Endodermal cell (in vitro differentiated cells): ENCODE data around the gene NOS3. TPM values are rescaled to one million over a fixed set of nuclear protein-coding genes. Genes with fewer than 3 reads are reported as not detected.

Experiments used
- DNase-seq: peaks from one replicate; pipeline ENCODE4 v3.0.0-alpha.2; 2017
- H3K27ac ChIP-seq: 2 replicates; pipeline ENCODE4 v1.5.1; 2013; ENCODE audit warnings: mild to moderate bottlenecking, low read depth, low read length, moderate library complexity
- H3K27me3 ChIP-seq: 2 replicates; pipeline ENCODE4 v1.6.1; 2013; ENCODE audit warnings: mild to moderate bottlenecking, low read length, moderate library complexity; ENCODE audit not compliant: insufficient read depth, control insufficient read depth, poor library complexity, severe bottlenecking
- H3K36me3 ChIP-seq: 2 replicates; pipeline ENCODE4 v1.7.0; 2013; ENCODE audit warnings: mild to moderate bottlenecking, low read length, moderate library complexity; ENCODE audit not compliant: control insufficient read depth, insufficient read depth
- H3K4me1 ChIP-seq: one replicate; pipeline ENCODE4 v1.7.0; 2013; ENCODE audit warnings: low read length; ENCODE audit not compliant: control insufficient read depth, insufficient read depth
- H3K4me3 ChIP-seq: 2 replicates; pipeline ENCODE4 v1.5.1; 2013; ENCODE audit warnings: mild to moderate bottlenecking, low read length, moderate library complexity
- H3K9ac ChIP-seq: 2 replicates; pipeline ENCODE4 v1.6.1; 2013; ENCODE audit warnings: mild to moderate bottlenecking, low read length, moderate library complexity; ENCODE audit not compliant: poor library complexity, severe bottlenecking; ENCODE audit errors: extremely low read depth
- H3K9me3 ChIP-seq: 2 replicates; pipeline ENCODE4 v1.6.1; 2013; ENCODE audit warnings: mild to moderate bottlenecking, low read length, moderate library complexity; ENCODE audit not compliant: control insufficient read depth
- H3K27ac Mint-ChIP-seq: 2 replicates; pipeline ENCODE4 v1.8.0; 2020; ENCODE audit warnings: mixed read lengths
- H3K27me3 Mint-ChIP-seq: 2 replicates; pipeline ENCODE4 v1.8.0; 2021; ENCODE audit warnings: mild to moderate bottlenecking, mixed read lengths; ENCODE audit not compliant: insufficient read depth
- H3K36me3 Mint-ChIP-seq: 2 replicates; pipeline ENCODE4 v1.8.0; 2020; ENCODE audit warnings: low read depth, mixed read lengths
- H3K4me1 Mint-ChIP-seq: 2 replicates; pipeline ENCODE4 v1.8.0; 2020; ENCODE audit warnings: mixed read lengths
- H3K4me3 Mint-ChIP-seq: 2 replicates; pipeline ENCODE4 v1.8.0; 2020; ENCODE audit warnings: mild to moderate bottlenecking, moderate library complexity, mixed read lengths
- H3K9me3 Mint-ChIP-seq: 2 replicates; pipeline ENCODE4 v1.8.0; 2020; ENCODE audit warnings: mild to moderate bottlenecking, mixed read lengths
- WGBS, 2 experiments: methylation state at CpG; one replicate each; pipeline versions ENCODE4 v1.1.5 to v1.1.7; 2013; ENCODE audit warnings: missing lambda C conversion rate in 2 of 2, mixed read lengths in 1 of 2; ENCODE audit not compliant: insufficient coverage in 1 of 2, insufficient read length in 1 of 2; 5-methylcytosine and 5-hydroxymethylcytosine counted together
- total RNA-seq, 2 donors: library from RNA; stranded (reverse); fragmentation: NEBNext Ultra II Directional in 1 of 2; extraction: Animal tissue kit (Norgen Biotek cat#: 25700) in 1 of 2; gene quantifications; 2 replicates in 1 of 2; 3 replicates in 1 of 2; pipeline ENCODE4 v1.2.1, GENCODE V29; 2021
- TF ChIP-seq, protein P1 (sequence below): fragments of 200-600 bp; sonication (generic); conservative IDR thresholded peaks from 2 replicates; pipeline ENCODE4 v1.5.0; 2021; ENCODE audit warnings: antibody characterized with exemption, mild to moderate bottlenecking

Gene NOS3
- total RNA-seq, 2 donors from 2014 or later = 2.3 to 9.1 TPM

DNA sequence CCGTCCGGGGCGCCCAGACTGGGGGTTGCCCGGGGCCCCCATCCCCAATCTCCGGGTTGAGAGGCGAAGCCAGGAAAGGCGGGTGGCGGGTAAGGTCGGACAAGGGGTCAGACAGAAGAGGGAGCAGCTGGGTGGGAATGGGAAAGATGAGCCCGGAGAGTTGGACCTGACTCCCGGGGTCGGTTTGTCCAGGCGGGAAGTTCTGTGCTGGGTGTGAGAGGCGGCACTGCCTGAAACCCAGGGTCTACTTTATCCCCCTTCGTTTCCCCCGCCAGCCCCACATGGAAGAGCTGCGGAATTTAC is 69.2 kb downstream of the NOS3 start:
- peak overlapping the region; percentile 79 for H3K27ac Mint-ChIP-seq
- WGBS, 2 experiments = 0% methylated on average over 6 to 17 of the region's 17 CpGs
- Histone ChIP-seq H3K4me1 (peaks cover 18% of the 10 kb centered on the region), H3K4me3 (peak overlapping the region; percentile 94), H3K27ac (no peak overlapping the region), H3K27me3 (peaks cover 12% of the 10 kb centered on the region), H3K9me3 (no peaks in the 10 kb centered on the region), H3K9ac (peak overlapping the region; percentile 67), H3K36me3 (peaks cover 7% of the 10 kb centered on the region)
- DNase-seq = peak; percentile 86
- H3K27me3 Mint-ChIP-seq = peaks cover 14% of the 10 kb centered on the region
- H3K4me3 Mint-ChIP-seq = peak overlapping the region; percentile 84
- H3K36me3 Mint-ChIP-seq = peaks cover 8% of the 10 kb centered on the region
- TF ChIP-seq, protein P1, sequence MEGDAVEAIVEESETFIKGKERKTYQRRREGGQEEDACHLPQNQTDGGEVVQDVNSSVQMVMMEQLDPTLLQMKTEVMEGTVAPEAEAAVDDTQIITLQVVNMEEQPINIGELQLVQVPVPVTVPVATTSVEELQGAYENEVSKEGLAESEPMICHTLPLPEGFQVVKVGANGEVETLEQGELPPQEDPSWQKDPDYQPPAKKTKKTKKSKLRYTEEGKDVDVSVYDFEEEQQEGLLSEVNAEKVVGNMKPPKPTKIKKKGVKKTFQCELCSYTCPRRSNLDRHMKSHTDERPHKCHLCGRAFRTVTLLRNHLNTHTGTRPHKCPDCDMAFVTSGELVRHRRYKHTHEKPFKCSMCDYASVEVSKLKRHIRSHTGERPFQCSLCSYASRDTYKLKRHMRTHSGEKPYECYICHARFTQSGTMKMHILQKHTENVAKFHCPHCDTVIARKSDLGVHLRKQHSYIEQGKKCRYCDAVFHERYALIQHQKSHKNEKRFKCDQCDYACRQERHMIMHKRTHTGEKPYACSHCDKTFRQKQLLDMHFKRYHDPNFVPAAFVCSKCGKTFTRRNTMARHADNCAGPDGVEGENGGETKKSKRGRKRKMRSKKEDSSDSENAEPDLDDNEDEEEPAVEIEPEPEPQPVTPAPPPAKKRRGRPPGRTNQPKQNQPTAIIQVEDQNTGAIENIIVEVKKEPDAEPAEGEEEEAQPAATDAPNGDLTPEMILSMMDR = peak; percentile 39
- H3K4me1 Mint-ChIP-seq = peaks cover 40% of the 10 kb centered on the region
- H3K9me3 Mint-ChIP-seq = no peaks in the 10 kb centered on the region

DNA sequence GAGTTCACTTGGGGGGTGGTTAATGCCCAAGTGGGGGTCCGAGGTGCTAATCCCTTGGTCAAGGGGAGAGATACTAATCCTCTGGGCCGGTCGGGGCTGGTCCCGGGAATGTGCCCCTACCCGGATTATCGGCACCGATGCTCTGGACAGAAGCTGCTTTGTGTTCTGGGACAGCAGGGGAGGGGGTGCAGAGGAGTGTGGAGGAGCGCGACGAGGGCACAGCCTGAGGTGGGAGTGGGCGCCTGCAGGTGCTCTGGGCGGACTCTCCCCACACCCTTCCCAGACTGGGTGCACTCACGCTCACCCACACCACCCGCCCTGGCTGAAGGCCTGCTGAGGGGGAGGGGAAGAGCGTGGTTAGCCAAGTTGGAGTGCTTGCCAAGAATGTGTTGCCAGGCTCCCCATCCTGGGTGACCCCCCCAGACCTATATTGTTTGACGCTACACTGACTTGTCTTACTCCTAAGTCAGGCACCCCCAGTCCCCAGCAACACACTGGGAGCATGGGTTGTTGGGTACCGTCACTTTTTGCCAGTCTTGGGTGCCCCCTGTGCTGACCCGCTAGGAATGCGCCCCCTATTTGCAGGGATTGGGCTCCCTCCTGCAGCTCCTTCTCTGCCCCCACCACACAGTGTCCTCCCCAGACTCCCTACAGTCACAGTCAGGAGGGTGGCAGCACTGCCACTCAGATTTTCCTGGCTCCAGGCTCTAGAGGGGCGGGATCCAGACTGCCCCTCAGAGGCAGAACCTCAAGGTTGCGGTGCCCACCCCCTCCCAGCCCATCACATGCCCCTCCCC is 69.8 kb downstream of the NOS3 start:
- Mint-ChIP-seq H3K4me1 (peaks cover 40% of the 10 kb centered on the region), H3K27me3 (peaks cover 14% of the 10 kb centered on the region), H3K9me3 (no peaks in the 10 kb centered on the region), H3K27ac (peak overlapping the region; percentile 79), H3K36me3 (peaks cover 13% of the 10 kb centered on the region), H3K4me3 (peak overlapping the region; percentile 84)
- peak; percentile 60 for DNase-seq
- TF ChIP-seq, protein P1 = no peak
- Histone ChIP-seq H3K4me3 (peak overlapping the region; percentile 94), H3K4me1 (peaks cover 18% of the 10 kb centered on the region), H3K36me3 (peaks cover 13% of the 10 kb centered on the region), H3K27ac (no peak overlapping the region), H3K9me3 (no peaks in the 10 kb centered on the region), H3K9ac (peak overlapping the region; percentile 67), H3K27me3 (peaks cover 9% of the 10 kb centered on the region)
- 11 to 13% methylated on average over 8 to 19 of the region's 21 CpGs for WGBS, 2 experiments

DNA sequence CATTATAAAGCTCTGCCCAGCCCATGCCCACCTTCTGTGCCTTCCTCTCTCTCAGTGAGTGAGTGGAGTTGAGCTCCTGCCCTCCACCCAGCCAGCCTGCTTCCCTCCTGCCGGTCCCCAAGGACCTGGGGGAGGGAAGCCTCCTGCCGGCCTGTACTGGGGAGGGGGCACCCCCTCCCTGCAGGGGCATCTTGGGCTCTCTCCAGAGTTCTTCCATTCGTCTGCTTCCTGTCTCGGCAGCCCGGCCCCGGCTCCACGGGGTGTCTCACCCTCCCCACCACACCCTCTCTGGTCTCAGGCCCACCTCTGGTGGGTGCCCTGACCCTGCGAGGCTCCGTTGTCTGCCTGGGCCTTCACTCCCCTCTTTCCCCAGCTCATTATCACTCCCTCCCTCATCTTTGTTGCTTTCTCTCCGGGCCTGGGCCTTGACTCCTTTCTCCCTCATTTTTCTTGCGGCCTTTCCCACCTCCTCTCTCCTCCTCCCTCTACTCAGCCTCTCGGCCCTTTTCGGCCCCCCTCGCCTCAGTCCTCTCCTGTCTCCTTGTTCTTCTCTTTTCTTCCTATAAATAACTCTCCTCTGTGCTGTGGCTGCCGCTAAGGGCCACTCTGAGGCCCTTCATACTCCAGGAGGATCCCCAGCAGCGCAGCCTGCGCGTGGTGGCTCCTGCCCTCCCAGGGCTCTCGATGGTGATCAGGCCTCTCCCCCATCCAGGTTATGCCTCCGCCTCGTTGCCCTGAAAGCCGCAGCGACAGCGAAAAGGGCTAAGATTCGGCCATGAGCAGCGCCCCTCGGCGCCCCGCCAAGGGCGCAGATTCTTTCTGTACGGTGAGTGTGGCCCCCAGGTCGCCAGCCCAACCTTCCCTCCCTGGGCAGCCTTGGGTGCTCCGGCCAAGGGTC is 70.6 kb downstream of the NOS3 start:
- H3K36me3 Mint-ChIP-seq = peaks cover 14% of the 10 kb centered on the region
- Histone ChIP-seq H3K4me3 (peak overlapping the region; percentile 94), H3K27me3 (peaks cover under 1% of the 10 kb centered on the region), H3K27ac (no peak overlapping the region), H3K4me1 (peaks cover 18% of the 10 kb centered on the region), H3K9ac (no peak overlapping the region), H3K9me3 (no peaks in the 10 kb centered on the region), H3K36me3 (peaks cover 20% of the 10 kb centered on the region)
- 32 to 41% methylated on average over 15 to 33 of the region's 33 CpGs for WGBS, 2 experiments
- peaks cover 9% of the 10 kb centered on the region for H3K27me3 Mint-ChIP-seq
- H3K9me3 Mint-ChIP-seq = no peaks in the 10 kb centered on the region
- H3K4me3 Mint-ChIP-seq = peak overlapping the region; percentile 84
- peak; percentile 73 for DNase-seq
- TF ChIP-seq, protein P1 = no peak
- peaks cover 39% of the 10 kb centered on the region for H3K4me1 Mint-ChIP-seq
- H3K27ac Mint-ChIP-seq = peak overlapping the region; percentile 87
